Measurements from ENCODE around the gene FOXL2NB. TPM values are rescaled to one million over a fixed set of nuclear protein-coding genes. Genes with fewer than 3 reads are reported as not detected.
"Not testable (repeated sequence)": the region's sequence is repeated elsewhere in the genome, so short reads cannot be mapped to it uniquely, and the experiment has no call there.

Gene FOXL2NB
- total RNA-seq, 2 donors from 2014 or later, result not detected

DNA sequence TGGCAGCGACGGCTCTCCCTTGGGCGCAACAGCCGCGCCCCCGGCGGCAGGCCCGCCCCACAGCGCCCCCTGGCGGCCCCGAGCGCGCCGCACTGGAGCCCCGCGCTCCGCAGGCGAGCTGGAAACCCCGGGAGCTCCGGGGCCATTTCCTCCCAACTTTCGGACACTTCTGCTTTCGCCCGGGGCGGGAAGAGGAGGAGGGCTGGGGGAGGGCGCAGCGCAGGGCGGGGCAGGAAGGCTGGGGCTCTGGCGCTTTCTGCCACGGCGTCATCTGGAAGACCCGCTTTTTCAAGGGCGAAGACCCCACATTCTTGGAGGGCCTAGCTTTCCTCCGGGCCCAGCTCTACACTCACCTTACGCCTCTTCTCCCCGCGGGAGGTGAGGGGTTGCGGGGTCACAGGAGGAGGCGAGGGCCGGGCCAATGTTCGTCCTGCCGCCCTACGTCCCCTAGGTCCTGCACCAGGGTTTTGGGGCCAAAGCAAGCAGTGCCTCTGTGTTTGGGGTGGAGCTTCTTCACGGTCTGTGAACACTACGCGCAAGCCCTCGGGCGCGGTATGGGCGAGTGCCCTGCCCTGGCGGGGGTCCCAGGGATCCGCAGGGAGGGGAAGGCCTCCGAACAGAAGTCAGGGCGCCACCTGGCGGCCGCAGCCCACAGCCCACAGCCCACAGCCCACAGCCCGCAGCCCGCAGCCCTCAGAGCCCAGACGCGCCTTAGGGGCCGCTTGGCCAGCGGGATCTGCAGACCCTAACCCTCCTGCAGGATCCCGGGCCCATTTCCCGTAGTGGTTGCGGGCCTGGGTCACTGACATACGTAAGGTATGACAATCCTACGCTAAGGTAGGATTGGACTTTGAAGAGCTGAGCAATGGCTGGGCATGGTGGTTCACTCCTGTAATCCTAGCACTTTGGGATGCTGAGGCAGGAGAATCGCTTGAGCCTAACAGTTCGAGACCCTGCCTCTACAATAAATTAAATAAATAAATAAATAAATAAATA lies 31.2 kb upstream of the FOXL2NB start:
- Mint-ChIP-seq H3K4me3 (peak overlapping the region; percentile 74), H3K9me3 (no peaks in the 10 kb centered on the region), H3K27me3 (peaks cover 8 to 14% of the 10 kb centered on the region in 2 donors), H3K27ac (no peak overlapping the region), H3K4me1 (ENCODE audit: low read depth in 2 of 2) (peaks cover 5% of the 10 kb centered on the region in 2 donors), H3K36me3 (no peaks in the 10 kb centered on the region)
- ATAC-seq (peak; percentile 92 to 93), DNase-seq (ENCODE audit: low spot score) (peak; percentile 83)

DNA sequence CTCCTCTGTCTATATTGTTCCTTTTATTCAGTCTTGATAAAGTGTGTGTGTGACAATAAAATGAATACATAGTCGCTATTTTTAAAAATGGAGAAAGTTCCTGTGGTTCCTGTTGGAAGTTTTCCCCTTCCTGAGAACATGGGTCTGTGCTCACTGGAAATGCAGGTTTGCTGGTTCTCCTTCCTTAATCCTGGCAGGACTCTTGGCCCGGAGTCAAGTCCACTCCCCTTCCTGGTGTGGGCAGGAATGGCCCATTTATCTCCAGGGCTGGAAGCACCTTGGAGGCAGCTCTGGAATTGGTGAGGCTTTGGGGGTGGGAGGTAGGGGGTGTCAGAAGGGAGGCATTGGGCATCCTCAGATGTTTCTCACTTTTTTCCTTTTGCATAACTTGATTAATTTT lies 30.2 kb upstream of the FOXL2NB start:
- H3K27me3 Mint-ChIP-seq, result peaks cover 8 to 14% of the 10 kb centered on the region in 2 donors
- ATAC-seq (no peak), DNase-seq (ENCODE audit: low spot score) (no peak)
- H3K4me1 Mint-ChIP-seq (ENCODE audit: low read depth in 2 of 2), result peaks cover 5% of the 10 kb centered on the region in 2 donors
- H3K36me3 Mint-ChIP-seq, result no peaks in the 10 kb centered on the region
- no peaks in the 10 kb centered on the region for H3K9me3 Mint-ChIP-seq
- no peak overlapping the region for H3K27ac Mint-ChIP-seq
- peak overlapping the region; percentile 20 for H3K4me3 Mint-ChIP-seq

DNA sequence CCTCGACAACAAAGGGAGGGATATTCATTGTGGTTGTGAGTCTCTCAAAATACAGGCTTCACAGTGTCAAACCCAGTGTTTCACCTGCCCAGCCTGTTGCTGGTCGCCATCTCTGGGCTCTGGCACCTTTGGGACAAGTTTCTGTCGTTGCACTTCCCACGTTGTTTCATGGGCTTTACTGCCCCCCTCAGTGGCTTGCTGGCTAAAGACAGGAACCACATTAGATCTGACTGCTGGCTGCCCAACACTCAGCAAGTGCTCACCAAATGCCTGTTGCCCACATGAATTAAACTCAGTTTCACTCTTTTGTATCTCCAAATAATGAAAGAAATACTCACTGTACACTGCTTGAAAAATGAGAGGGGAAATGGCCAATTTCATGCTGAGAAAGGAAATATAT lies 27.7 kb upstream of the FOXL2NB start:
- H3K4me1 Mint-ChIP-seq (ENCODE audit: low read depth in 2 of 2), result peaks cover 8 to 9% of the 10 kb centered on the region in 2 donors
- H3K27me3 Mint-ChIP-seq, result peaks cover 11 to 14% of the 10 kb centered on the region in 2 donors
- H3K4me3 Mint-ChIP-seq, result no peak overlapping the region
- no peaks in the 10 kb centered on the region for H3K9me3 Mint-ChIP-seq
- ATAC-seq (no peak), DNase-seq (ENCODE audit: low spot score) (no peak)
- H3K36me3 Mint-ChIP-seq, result no peaks in the 10 kb centered on the region
- H3K27ac Mint-ChIP-seq, result no peak overlapping the region

DNA sequence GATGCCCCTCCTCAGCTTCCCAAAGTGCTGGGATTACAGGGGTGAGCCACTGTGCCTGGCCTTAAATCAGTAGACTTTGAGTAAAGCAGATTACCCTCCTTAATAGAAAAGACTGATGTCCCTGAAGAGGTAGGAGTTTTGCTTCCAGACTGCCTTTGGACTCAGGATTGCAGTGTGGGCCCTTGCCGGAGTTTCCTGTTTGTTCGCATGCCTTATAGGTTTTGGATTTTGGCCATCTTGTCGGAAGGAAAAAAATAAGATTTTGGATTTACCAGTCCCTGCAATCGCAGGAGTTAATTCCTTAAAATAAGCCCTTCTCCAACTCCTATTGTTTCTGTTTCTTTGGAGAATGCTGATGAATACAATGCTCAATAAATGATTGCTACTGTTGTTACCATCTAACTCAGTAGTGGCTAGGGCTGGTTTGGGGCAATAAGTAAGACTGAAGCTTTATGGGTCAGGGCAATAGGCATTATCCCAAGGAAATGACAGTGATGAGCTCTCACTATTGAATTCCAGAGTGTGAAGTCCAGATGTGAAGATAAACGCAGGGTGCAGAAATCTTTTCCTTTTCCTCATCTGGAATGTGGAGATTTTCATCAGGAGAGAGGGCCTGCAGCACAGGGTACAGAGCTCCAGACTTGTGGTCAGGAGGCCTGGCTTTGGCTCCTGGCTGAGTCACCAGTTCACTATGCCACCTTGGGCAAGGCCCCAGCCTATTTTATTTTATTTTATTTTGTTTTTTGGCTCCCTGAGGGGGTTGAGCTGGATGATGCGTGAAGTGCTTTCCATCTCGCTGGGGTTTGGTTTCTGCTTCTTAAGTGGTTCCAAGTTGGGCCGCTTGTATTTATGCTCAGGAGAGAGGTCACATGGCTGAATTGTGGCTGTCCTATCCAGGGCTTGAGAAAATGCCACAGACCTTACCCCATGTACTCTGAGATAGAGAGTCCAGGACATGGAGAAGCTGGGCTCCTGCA lies 25.4 kb upstream of the FOXL2NB start:
- Mint-ChIP-seq H3K27me3 (peaks cover 7 to 8% of the 10 kb centered on the region in 2 donors), H3K4me3 (no peak overlapping the region), H3K9me3 (no peaks in the 10 kb centered on the region), H3K27ac (no peak overlapping the region), H3K36me3 (no peaks in the 10 kb centered on the region), H3K4me1 (ENCODE audit: low read depth in 2 of 2) (peaks cover 4% of the 10 kb centered on the region in 2 donors)
- no peak for DNase-seq (ENCODE audit: low spot score)
- ATAC-seq, result no peak

DNA sequence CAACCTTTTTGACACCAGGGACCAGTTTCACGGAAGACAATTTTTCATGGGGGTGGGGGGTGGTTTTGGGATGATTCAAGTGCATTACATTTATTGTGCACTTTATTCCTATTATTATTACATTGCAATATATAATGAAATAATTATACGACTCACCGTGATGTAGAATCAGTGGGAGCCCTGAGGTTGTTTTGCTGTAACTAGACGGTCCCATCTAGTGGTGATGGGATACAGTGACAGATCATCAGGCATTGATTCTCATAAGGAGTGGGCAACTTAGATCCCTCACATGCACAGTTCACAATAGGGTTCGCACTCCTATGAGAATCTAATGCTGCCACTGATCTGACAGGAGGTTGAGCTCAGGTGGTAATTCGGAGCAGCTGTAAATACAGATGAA lies 24.6 kb upstream of the FOXL2NB start:
- not testable (repeated sequence) for H3K27me3 Mint-ChIP-seq; H3K36me3 Mint-ChIP-seq; H3K9me3 Mint-ChIP-seq; DNase-seq (ENCODE audit: low spot score); H3K4me1 Mint-ChIP-seq (ENCODE audit: low read depth in 2 of 2); H3K27ac Mint-ChIP-seq; ATAC-seq; H3K4me3 Mint-ChIP-seq

DNA sequence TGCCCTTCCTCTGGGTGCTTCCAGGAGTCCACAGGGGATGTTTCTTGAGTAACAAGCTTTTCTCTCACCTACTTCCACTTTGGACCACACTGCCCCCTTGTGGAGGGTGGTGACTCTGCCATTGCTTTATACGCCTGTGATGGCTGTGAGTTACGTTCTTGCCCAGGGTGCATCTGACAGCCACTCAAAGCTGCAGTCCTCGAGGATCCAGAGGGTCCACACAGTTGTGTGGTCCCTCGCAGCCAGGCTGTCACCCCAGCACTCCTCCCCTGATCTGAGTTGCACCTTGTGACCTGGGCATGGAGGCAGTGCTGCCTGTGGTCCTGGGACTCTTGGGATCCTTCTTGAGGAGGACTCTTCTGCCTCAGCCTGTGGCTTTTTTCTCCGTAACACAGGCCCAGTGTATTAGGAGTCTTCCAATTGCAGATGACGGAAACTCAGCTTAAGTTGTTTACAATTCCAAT lies 23.5 kb upstream of the FOXL2NB start:
- ATAC-seq (peak; percentile 80 to 86), DNase-seq (ENCODE audit: low spot score) (peak; percentile 84)
- H3K9me3 Mint-ChIP-seq, result no peaks in the 10 kb centered on the region
- H3K4me3 Mint-ChIP-seq, result no peak overlapping the region
- H3K4me1 Mint-ChIP-seq (ENCODE audit: low read depth in 2 of 2), result peaks cover 4% of the 10 kb centered on the region in 2 donors
- H3K27me3 Mint-ChIP-seq, result peaks cover 0 to 6% of the 10 kb centered on the region in 2 donors
- H3K36me3 Mint-ChIP-seq, result no peaks in the 10 kb centered on the region
- H3K27ac Mint-ChIP-seq, result no peak overlapping the region

DNA sequence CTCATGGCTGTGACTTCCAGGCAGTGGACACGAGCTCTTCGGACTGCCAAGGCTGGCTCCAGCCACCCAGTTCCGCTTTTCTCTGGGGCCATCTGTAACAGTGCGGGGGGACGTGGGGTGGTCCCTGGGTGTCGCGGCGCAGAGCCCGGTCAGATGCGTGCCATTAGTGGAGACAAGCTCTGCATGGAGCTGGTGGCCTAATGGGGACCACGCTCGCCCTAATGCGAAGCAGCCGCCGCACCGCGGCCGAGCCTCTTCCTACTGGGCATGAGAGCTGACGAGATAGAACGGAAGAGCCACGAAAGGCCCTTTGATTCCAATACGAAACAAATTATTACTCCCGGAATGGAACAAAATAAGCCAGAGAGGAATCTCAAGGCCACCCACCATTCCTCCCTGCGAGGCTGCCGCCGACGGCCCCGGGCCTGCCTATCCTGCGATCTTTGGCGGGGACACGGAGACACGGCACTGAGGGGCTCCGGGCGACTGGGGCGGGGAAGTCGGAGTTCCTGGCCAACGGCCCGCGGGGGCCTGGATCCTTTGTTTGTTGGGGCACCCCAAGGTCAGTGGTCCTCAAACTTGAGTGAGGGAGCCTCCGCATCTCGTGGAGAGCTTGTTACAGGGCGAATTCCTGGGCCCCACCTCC lies 18.2 kb upstream of the FOXL2NB start:
- Mint-ChIP-seq H3K27me3 (peaks cover 11 to 12% of the 10 kb centered on the region in 2 donors), H3K27ac (no peak overlapping the region), H3K4me1 (ENCODE audit: low read depth in 2 of 2) (no peaks in the 10 kb centered on the region), H3K36me3 (no peaks in the 10 kb centered on the region), H3K4me3 (no peak overlapping the region), H3K9me3 (no peaks in the 10 kb centered on the region)
- ATAC-seq, result peak; percentile 36 to 41
- no peak for DNase-seq (ENCODE audit: low spot score)

DNA sequence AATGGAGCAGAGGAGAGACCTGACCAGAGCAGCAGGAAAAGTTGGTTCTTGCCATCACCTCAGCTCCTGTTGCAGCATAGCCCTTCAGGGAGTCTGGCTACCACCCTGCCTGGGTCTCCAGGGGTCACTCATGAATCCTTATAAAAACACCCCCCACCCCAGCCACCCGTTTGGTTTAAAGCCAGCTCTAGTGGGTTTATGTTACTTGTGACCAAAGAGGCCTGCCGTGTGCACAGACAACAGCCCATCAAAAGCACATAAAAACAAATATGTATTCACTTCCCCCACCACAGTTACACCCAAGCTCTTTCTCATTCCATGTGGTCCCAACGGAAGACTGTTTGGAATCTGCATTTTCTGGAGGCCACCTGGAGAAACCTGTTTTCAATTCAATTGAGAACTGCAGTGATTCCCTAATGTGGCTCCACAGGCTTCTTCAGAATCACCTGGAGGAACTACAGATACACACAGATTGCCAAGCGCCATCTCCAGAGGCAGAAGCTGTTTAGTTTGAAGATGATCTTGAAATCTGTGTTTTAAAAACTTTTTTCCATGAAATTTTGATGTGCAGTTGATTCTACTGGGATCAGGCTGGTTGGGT lies 13.8 kb upstream of the FOXL2NB start:
- no peak for DNase-seq (ENCODE audit: low spot score)
- no peak for ATAC-seq
- no peaks in the 10 kb centered on the region for H3K9me3 Mint-ChIP-seq
- no peak overlapping the region for H3K4me3 Mint-ChIP-seq
- peaks cover 30 to 33% of the 10 kb centered on the region in 2 donors for H3K27me3 Mint-ChIP-seq
- H3K36me3 Mint-ChIP-seq, result no peaks in the 10 kb centered on the region
- H3K27ac Mint-ChIP-seq, result no peak overlapping the region
- peaks cover 10 to 12% of the 10 kb centered on the region in 2 donors for H3K4me1 Mint-ChIP-seq (ENCODE audit: low read depth in 2 of 2)

DNA sequence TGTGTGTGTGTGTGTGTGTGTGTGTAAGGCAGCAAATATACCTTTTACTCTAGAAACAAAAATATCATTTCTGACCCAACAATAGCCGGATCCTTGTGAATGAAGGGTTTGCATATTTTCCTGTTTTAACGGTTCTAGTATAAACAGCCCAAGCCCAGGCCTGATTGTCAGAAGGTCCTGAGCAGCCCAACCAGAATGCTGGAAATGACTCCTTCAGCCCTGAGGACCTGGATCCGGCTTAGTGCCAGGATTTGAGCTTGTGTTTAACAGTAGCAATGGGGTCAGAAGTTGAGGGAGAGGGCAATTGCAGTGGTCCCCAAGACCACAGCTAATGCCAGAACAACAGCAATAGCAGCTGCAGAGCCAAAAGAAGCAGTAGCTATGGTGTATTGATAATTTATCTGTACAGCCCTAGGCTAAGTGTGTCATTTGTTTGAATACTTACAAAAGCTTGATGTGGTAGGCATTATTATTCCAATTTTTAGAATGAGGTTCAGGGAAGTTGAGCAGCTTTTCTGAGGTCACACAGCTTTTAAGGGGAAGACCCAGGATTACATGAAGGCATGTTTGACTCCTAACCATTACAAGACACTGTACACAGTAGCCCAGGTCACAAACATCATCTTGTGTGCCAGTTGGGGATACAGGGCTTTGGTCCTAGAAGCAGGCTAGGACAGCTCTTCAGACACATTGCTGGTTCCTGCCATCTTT lies 12.9 kb upstream of the FOXL2NB start:
- ATAC-seq, result no peak
- Mint-ChIP-seq H3K27me3 (peaks cover 31 to 42% of the 10 kb centered on the region in 2 donors), H3K4me3 (no peak overlapping the region)

DNA sequence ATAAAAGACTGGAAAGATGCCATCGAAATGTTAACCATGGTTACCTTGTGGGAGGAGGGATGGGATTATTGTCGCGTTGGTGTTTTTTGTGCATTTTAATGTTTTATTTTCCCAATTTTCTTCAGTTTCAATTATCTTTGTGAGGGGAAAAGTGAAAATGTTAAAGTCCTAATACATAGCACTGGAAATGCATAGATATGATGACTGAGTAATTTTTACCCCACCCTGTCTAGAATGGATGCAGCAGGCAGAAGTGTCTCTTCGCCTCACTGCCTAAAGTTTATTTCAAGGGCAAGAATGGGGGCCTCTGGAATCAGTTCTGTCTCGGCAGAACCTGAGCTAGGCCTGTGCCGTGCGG lies 11.5 kb upstream of the FOXL2NB start:
- H3K9me3 Mint-ChIP-seq, result no peaks in the 10 kb centered on the region
- no peak overlapping the region for H3K27ac Mint-ChIP-seq
- H3K4me1 Mint-ChIP-seq (ENCODE audit: low read depth in 2 of 2), result peaks cover 12 to 15% of the 10 kb centered on the region in 2 donors

More for the DNA sequence above, 12.9 kb upstream of the FOXL2NB start:
- DNase-seq (ENCODE audit: low spot score), result no peak
- H3K36me3 Mint-ChIP-seq, result no peaks in the 10 kb centered on the region
- no peaks in the 10 kb centered on the region for H3K9me3 Mint-ChIP-seq
- no peak overlapping the region for H3K27ac Mint-ChIP-seq
- peaks cover 12 to 15% of the 10 kb centered on the region in 2 donors for H3K4me1 Mint-ChIP-seq (ENCODE audit: low read depth in 2 of 2)

DNA sequence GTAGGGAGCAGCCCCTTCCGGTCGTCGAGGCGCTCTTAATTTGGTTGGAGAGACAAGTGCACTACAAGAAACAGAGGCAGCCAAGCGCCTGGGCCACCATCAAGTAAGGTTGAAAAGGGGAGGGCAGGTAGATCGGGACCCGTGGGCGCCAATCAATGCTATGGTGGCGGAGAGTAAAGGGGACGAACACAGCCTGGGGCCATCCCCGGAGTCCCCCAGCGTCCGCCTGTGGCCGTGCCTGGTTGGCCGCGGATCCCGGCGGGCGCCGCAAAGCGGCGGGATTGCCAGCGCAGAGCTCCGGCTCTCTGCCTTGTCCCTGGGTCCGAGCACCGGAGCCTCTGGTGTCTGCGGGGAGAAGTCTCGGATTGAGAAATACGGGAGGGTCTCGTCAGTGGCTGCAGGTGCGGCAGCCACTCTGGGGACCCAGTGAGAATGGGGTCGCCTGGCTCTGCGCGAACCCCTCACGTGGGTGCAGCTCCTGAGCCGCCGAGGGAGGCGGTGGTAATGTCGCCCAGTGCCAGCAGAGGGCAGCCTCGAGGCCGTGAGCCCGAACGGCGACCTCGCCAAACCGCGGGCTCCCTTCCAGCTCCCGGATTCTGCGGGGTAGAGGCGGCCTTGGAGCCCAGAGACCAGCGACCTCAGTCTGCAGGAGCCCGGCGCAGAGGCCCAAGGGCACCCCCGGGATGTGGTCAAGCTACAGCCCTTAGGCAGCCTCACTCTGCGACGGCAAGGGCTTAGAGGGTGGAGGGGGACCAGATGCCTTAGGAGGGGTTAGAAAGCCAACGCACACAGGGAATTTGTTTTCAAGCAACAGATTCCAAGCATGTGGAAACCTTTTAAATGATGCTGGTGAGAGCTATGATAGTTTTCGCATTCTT lies 10.9 kb upstream of the FOXL2NB start:
- peaks cover 12 to 15% of the 10 kb centered on the region in 2 donors for H3K4me1 Mint-ChIP-seq (ENCODE audit: low read depth in 2 of 2)
- H3K27me3 Mint-ChIP-seq, result peaks cover 34 to 50% of the 10 kb centered on the region in 2 donors
- H3K36me3 Mint-ChIP-seq, result no peaks in the 10 kb centered on the region
- H3K9me3 Mint-ChIP-seq, result no peaks in the 10 kb centered on the region
- peak; percentile 78 to 85 for ATAC-seq
- H3K27ac Mint-ChIP-seq, result no peak overlapping the region
- peak overlapping the region; percentile 69 for H3K4me3 Mint-ChIP-seq
- peak; percentile 74 for DNase-seq (ENCODE audit: low spot score)

More for the DNA sequence above, 11.5 kb upstream of the FOXL2NB start:
- no peak for ATAC-seq
- no peaks in the 10 kb centered on the region for H3K36me3 Mint-ChIP-seq
- DNase-seq (ENCODE audit: low spot score), result no peak
- H3K27me3 Mint-ChIP-seq, result peaks cover 31 to 44% of the 10 kb centered on the region in 2 donors
- H3K4me3 Mint-ChIP-seq, result peak overlapping the region; percentile 69
